K562 (cell line): Measurements from ENCODE around the gene GSTT2B. TPM values are rescaled to one million over a fixed set of nuclear protein-coding genes. Genes with fewer than 3 reads are reported as not detected.
A peak's percentile ranks its signal among the peaks of the same experiment; 100 is the strongest.

Experiments
- ATAC-seq: fragments of 200-7000 bp; cut with Tn5 transposase; 3 replicates; pipeline ENCODE4 v1.9.1; 2020; ENCODE audit warnings: moderate library complexity
- BruUV-seq: library from RNA; stranded (reverse); fragments of 400-500 nt; replicated peaks from 2 replicates; lab custom pipeline; 2021; lab: Mats Ljungman, UMichigan
- CTCF ChIA-PET: fragments of 300-600 bp; formaldehyde crosslinking; extraction: SDS; loops from one replicate; lab custom pipeline; 2021; ENCODE audit warnings: low intra/inter-chr PET ratio; lab: Yijun Ruan, JAX
- POLR2A ChIA-PET: fragments of 300-600, 350-650 bp; sonication (Branson Sonifier 250); formaldehyde crosslinking; extraction: SDS; loops from one replicate; lab custom pipeline; 2021; ENCODE audit warnings: antibody characterized with exemption, inconsistent platforms; lab: Yijun Ruan, JAX
- DNase-seq, 4 experiments: peaks; one replicate each; pipeline versions ENCODE4 v3.0.0 to v3.0.0-alpha.2; 2011 to 2018; ENCODE audit warnings: low spot score in 3 of 4, mixed read lengths in 3 of 4; ENCODE audit errors: extremely low read depth in 1 of 4
- FAIRE-seq: peaks from 2 replicates; lab custom pipeline; 2011; peaks lifted over from hg19 to GRCh38; lab: Jason Lieb, UNC
- H2AFZ ChIP-seq: 2 replicates; pipeline ENCODE4 v1.6.0; 2011; ENCODE audit warnings: low read depth, low read length, control low read depth, inconsistent platforms
- H3K27ac ChIP-seq: fragments of 200-600 bp; 3 replicates; pipeline ENCODE4 v1.8.0; 2011; ENCODE audit warnings: low read depth, mild to moderate bottlenecking, control low read depth, inconsistent platforms, low read length, moderate library complexity, mixed read lengths; ENCODE audit errors: extremely low read depth
- H3K27me3 ChIP-seq, 2 experiments: fragments of 300-600 bp in 1 of 2; 2 replicates in 1 of 2; 3 replicates in 1 of 2; pipeline versions ENCODE4 v1.6.0 to v1.8.0; 2011; ENCODE audit warnings: inconsistent platforms in 2 of 2, low read length in 2 of 2, mild to moderate bottlenecking in 1 of 2, mixed read lengths in 1 of 2, moderate library complexity in 1 of 2; ENCODE audit not compliant: control insufficient read depth in 2 of 2, insufficient read depth in 2 of 2
- H3K36me3 ChIP-seq: fragments of 300-600 bp; 3 replicates; pipeline ENCODE4 v1.8.0; 2011; ENCODE audit warnings: mild to moderate bottlenecking, low read length, inconsistent platforms; ENCODE audit not compliant: control insufficient read depth, insufficient read depth
- H3K4me1 ChIP-seq, 2 experiments: fragments of 200-600 bp in 1 of 2; replicated peaks in 1 of 2; 2 replicates in 1 of 2; 3 replicates in 1 of 2; pipeline versions ENCODE4 v1.5.1 to v1.8.0; 2011; ENCODE audit warnings: inconsistent platforms in 2 of 2, low read length in 2 of 2, mild to moderate bottlenecking in 1 of 2, mixed read lengths in 1 of 2, moderate library complexity in 1 of 2; ENCODE audit not compliant: control insufficient read depth in 2 of 2, insufficient read depth in 2 of 2
- H3K4me2 ChIP-seq: 2 replicates; pipeline ENCODE4 v1.6.1; 2011; ENCODE audit warnings: low read length, control low read depth, inconsistent platforms, mixed read lengths; ENCODE audit not compliant: insufficient read depth
- H3K4me3 ChIP-seq: fragments of 200-600 bp; sonication (generic), shearing (Covaris generic); 2 replicates; pipeline ENCODE4 v1.5.1; 2016; ENCODE audit warnings: control low read depth, inconsistent platforms
- H3K79me2 ChIP-seq: fragments of 200-600 bp; 3 replicates; pipeline ENCODE4 v1.8.0; 2011; ENCODE audit warnings: low read length, inconsistent platforms; ENCODE audit not compliant: control insufficient read depth, insufficient read depth
- H3K9ac ChIP-seq, 2 experiments: 2 replicates each; pipeline versions ENCODE4 v1.6.0 to v1.6.1; 2011; ENCODE audit warnings: low read depth in 2 of 2, low read length in 2 of 2, control low read depth in 1 of 2, inconsistent platforms in 1 of 2, mild to moderate bottlenecking in 1 of 2, mixed read lengths in 1 of 2; ENCODE audit not compliant: insufficient read depth in 1 of 2
- H3K9me1 ChIP-seq: one replicate; pipeline ENCODE4 v1.6.0; 2011; ENCODE audit warnings: inconsistent platforms, mild to moderate bottlenecking, low read length, moderate library complexity; ENCODE audit not compliant: control insufficient read depth, insufficient read depth
- H3K9me3 ChIP-seq: replicated peaks from 2 replicates; pipeline ENCODE4 v1.5.1; 2011; ENCODE audit warnings: low read depth, low read length, inconsistent platforms; ENCODE audit not compliant: control insufficient read depth, insufficient read depth
- H4K20me1 ChIP-seq: replicated peaks from 2 replicates; pipeline ENCODE4 v1.6.1; 2011; ENCODE audit warnings: low read length, inconsistent platforms, mixed read lengths; ENCODE audit not compliant: control insufficient read depth, insufficient read depth
- CBFA2T3 ChIP-seq: fragments of 450-650 bp; IDR thresholded peaks from 2 replicates; pipeline ENCODE4 v1.6.1; 2017
- CBFB ChIP-seq: sonication (generic); formaldehyde crosslinking; IDR thresholded peaks from 2 replicates; pipeline ENCODE4 v1.4.0; 2020; ENCODE audit warnings: mild to moderate bottlenecking, missing genetic modification reagents
- NR4A1 ChIP-seq, 2 experiments: fragments of 250-450 bp in 1 of 2; fragments of 450-650 bp in 1 of 2; sonication (Bioruptor Pico) in 1 of 2; IDR thresholded peaks; 2 replicates each; pipeline versions ENCODE4 v1.4.0 to v1.6.1; 2016 to 2020; ENCODE audit warnings: mild to moderate bottlenecking in 2 of 2, missing compliant biosample characterization in 1 of 2, missing genetic modification characterization in 1 of 2, moderate library complexity in 1 of 2
- RFX7 ChIP-seq: fragments of 250-450 bp; sonication (Bioruptor Pico); IDR thresholded peaks from 2 replicates; pipeline ENCODE4 v1.5.1; 2021; ENCODE audit warnings: mild to moderate bottlenecking
- ZNF318 ChIP-seq, 2 experiments: fragments of 450-650 bp; IDR thresholded peaks; 2 replicates each; pipeline ENCODE4 v1.6.1; 2016; ENCODE audit warnings: mild to moderate bottlenecking in 2 of 2, borderline replicate concordance in 1 of 2, low read depth in 1 of 2, moderate library complexity in 1 of 2
- ZNF764 ChIP-seq: fragments of 250-450 bp; sonication (Bioruptor Pico); IDR thresholded peaks from 2 replicates; pipeline ENCODE4 v1.4.0; 2020; ENCODE audit warnings: low read depth, mild to moderate bottlenecking, moderate library complexity
- WGBS: fragments of 100-300 bp; shearing (Covaris generic); methylation state at CpG from one replicate; pipeline ENCODE4 v1.1.6; 2016; ENCODE audit warnings: low coverage, mixed read lengths; ENCODE audit not compliant: insufficient coverage; ENCODE audit errors: missing lambda C conversion rate; 5-methylcytosine and 5-hydroxymethylcytosine counted together
- in situ Hi-C: fragments of 300-500 bp; cut with MboI; formaldehyde crosslinking; loops from 4 replicates; pipeline ENCODE4 v1.15.0; 2018; ENCODE audit warnings: inconsistent platforms, mixed read lengths
- intact Hi-C: fragments of 100-400 bp; cut with micrococcal nuclease; formaldehyde crosslinking; loops from 2 replicates; pipeline ENCODE4 v1.14.2; 2022
- polyA plus RNA-seq, 8 experiments: library from polyadenylated mRNA; depleted of rRNA in 4 of 8; stranded (reverse) in 5 of 8; unstranded in 3 of 8; fragments of >200 nt; fragmentation: Nextera tagmentation in 2 of 8; fragmentation: Illumina TruSeq in 1 of 8; extraction: Ambion mirVana in 2 of 8; extraction: Trizol in 1 of 8; gene quantifications; 2 replicates each; pipeline versions ENCODE4 v1.2.1 to v1.2.3, GENCODE V29; 2011 to 2014; ENCODE audit warnings: inconsistent platforms in 1 of 8, missing spikeins in 1 of 8
- total RNA-seq, 7 experiments: library from RNA; depleted of rRNA in 6 of 7; stranded (reverse); fragments of >200 nt in 6 of 7; fragmentation: Illumina TruSeq in 2 of 7; extraction: Trizol in 2 of 7; gene quantifications; 2 replicates each; pipeline versions ENCODE4 v1.2.1 to v1.2.3, GENCODE V29; 2011 to 2021; ENCODE audit warnings: low replicate concordance in 1 of 7

Gene GSTT2B
- total and polyA plus RNA-seq, 9 of the 15 experiments (the other 6 are each of a cell fraction or from before 2014, with no cell fraction given), result not detected

- H3K27me3 ChIP-seq, result no peaks in the 10 kb centered on the region
- ChIA-PET POLR2A (no interaction called here), CTCF (no interaction called here)
- H3K4me1 ChIP-seq, result peaks cover 4 to 9% of the 10 kb centered on the region in 2 experiments; a peak in 4 of 5 replicates
- 47% methylated on average over 9 of the region's 9 CpGs for WGBS
- no peak overlapping the region for H2AFZ ChIP-seq
- no peaks in the 10 kb centered on the region for H3K9me3 ChIP-seq
- no peaks in the 10 kb centered on the region for H3K9me1 ChIP-seq
- BruUV-seq, result no TSS peak
- no peak overlapping the region for H3K4me2 ChIP-seq
- in situ Hi-C loops (no loop called here), intact Hi-C loops (no loop called here)
- H3K36me3 ChIP-seq, result no peaks in the 10 kb centered on the region
- TF ChIP-seq CBFB (CRISPR knock-in tag) (no peak), RFX7 (CRISPR knock-in tag) (no peak), ZNF764 (CRISPR knock-in tag) (no peak), NR4A1 (CRISPR knock-in tag; IDR thresholded peaks at IDR 0.05) (no peak), NR4A1 (tag; IDR thresholded peaks at IDR 0.05) (no peak)
- ATAC-seq (no peak), FAIRE-seq (no peak), DNase-seq (no peak)
- no peaks in the 10 kb centered on the region for H3K79me2 ChIP-seq
- no peak overlapping the region for H3K4me3 ChIP-seq
- H4K20me1 ChIP-seq, result no peaks in the 10 kb centered on the region
- peak overlapping the region in 1 of 2 experiments; percentile 21; a peak in 1 of 4 replicates for H3K9ac ChIP-seq
- no peak overlapping the region for H3K27ac ChIP-seq
These were observed 42.9 kb upstream of the GSTT2B start for GRCh38 chr22:24003887-24004286.

GRCh38 chr22:24002851-24003250 lies 41.9 kb upstream of the GSTT2B start:
- BruUV-seq, result no TSS peak
- H3K9ac ChIP-seq, result no peak overlapping the region
- no peaks in the 10 kb centered on the region for H3K79me2 ChIP-seq
- no peak overlapping the region for H3K4me2 ChIP-seq
- no peak overlapping the region for H3K4me3 ChIP-seq
- H3K27me3 ChIP-seq, result no peaks in the 10 kb centered on the region
- H3K9me1 ChIP-seq, result no peaks in the 10 kb centered on the region
- H3K36me3 ChIP-seq, result no peaks in the 10 kb centered on the region
- ChIA-PET CTCF (no interaction called here), POLR2A (interaction anchor here (0.7 kb wide), 1 partner anchor 10 kb away, joined by 4 read pairs; no protein-coding TSS in a partner anchor)
- intact Hi-C loops (no loop called here), in situ Hi-C loops (no loop called here)
- DNase-seq, result no peak
- H2AFZ ChIP-seq, result no peak overlapping the region
- 51% methylated on average over 5 of the region's 5 CpGs for WGBS
- H4K20me1 ChIP-seq, result no peaks in the 10 kb centered on the region
- H3K9me3 ChIP-seq, result no peaks in the 10 kb centered on the region
- no peak for ATAC-seq
- H3K4me1 ChIP-seq, result peaks cover 0 to 9% of the 10 kb centered on the region in 2 experiments; a peak in 2 of 5 replicates
- no peak overlapping the region for H3K27ac ChIP-seq
- peak; percentile 54 for FAIRE-seq
- no peak for TF ChIP-seq CBFA2T3
- no peak for TF ChIP-seq ZNF318 (IDR thresholded peaks at IDR 0.05; ENCODE audit: borderline replicate concordance in 1 of 2, low read depth in 1 of 2)
